Measurements from ENCODE around the gene DCDC1. TPM values are rescaled to one million over a fixed set of nuclear protein-coding genes. Genes with fewer than 3 reads are reported as not detected.

DCDC1 gene
- total RNA-seq, 1 donor from 2014 or later: 0.16 TPM

GRCh38 chr11:30917859-30918478, 451.6 kb downstream of the DCDC1 start:
- intact Hi-C loops (cut with micrococcal nuclease): loop anchor here (1.0 to 10.0 kb wide), 2 partner anchors 572 to 1483 kb away; no protein-coding TSS in a partner anchor

DNA sequence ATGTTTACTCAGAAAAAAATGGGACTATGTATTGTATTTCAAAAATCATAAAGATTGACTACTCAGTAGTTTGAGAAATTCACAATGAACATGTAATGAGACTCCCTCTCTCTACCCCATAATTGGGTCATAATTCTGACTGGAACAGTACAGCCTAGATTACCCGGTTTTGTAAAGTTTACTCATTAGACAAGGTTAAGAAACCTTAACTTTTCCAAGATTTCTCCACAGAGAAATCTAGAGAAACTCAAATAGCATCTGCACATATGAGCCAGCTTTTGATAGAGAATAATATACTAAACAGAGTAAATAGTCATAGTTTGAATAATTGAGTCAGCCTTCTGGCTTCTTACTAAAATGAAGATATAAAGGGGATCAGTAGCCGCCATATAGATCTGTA, 452.3 kb downstream of the DCDC1 start:
- intact Hi-C loops (cut with micrococcal nuclease): loop anchor here (10.0 kb wide), 1 partner anchor 1482 kb away; no protein-coding TSS in a partner anchor

- intact Hi-C loops (cut with micrococcal nuclease): loop anchor here (10.0 kb wide), 1 partner anchor 1482 kb away; no protein-coding TSS in a partner anchor
Observed at GRCh38 chr11:30916764-30917163, 452.8 kb downstream of the DCDC1 start.

DNA sequence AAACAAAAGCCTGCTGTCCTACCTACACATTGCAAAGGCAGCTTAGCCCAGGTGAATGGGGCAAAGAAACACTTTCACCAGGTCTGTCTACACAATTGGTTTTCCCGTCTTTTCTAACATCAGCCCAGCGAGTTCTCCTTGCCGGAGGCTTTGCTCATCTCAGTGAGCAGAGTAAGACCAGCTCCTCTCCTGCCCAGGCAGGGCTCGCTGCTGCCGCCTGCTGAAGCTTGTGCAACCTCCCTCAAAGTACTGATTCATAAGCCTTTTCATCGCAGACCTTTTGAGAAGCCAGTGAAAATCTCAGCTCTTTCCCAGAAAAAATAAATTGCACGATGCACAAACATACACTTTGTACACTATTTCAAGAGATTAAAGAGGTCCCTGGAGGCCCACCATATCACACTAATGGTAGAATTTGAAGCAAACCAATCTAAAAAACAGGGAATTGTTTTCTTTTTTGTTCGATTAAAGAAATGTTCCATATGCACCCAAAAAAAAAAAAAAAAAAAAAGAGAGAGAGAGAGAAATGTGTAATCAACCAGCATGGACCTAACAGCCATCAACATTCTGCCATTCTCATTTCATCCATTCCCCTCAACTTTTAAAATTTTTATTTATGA, 455.3 kb downstream of the DCDC1 start:
- intact Hi-C loops (cut with micrococcal nuclease): loop anchor here (10.0 kb wide), 1 partner anchor 1479 kb away; no protein-coding TSS in a partner anchor

- intact Hi-C loops (cut with micrococcal nuclease): loop anchor here (10.0 kb wide), 1 partner anchor 1476 kb away; no protein-coding TSS in a partner anchor
Observed at GRCh38 chr11:30911247-30911646, 458.3 kb downstream of the DCDC1 start.

DNA sequence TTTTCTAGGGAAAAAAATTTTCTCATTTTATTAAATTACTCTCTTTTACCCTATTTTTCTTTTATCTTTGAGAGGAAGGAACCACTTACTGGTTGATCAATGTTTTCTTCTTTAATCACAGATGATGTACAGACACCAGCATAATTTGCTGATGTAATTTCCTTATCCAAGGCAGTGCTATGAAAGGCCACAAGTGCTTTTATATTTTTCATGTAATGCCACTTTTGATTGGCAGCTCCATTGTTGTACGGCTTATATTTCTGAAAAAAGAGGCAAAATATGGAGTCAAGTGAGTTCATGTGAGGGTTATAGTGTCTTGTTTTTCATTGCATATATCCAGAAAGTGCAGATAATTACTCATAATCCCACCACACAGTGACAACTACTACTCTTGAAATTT, 460.7 kb downstream of the DCDC1 start:
- intact Hi-C loops (cut with micrococcal nuclease): no loop called here

DNA sequence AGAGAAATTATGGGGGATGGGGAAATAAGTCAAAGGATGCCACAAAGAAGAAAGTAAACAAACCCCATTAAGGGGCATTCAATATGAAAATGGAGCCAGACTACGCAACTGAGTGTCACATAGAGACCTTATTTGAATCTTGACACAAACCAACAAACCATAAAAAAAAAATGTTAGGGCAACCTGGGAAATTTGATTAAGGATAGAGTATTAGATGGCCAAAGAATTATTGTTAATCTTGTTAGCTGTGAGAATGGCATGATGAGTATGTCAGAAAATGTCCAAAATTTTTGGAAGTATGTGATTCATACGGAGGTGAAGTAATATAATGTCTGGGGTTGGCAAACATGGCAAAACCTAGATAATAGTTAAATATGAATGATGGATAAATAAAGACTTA, 461.3 kb downstream of the DCDC1 start:
- intact Hi-C loops (cut with micrococcal nuclease): no loop called here

GRCh38 chr11:30902929-30903328, 466.6 kb downstream of the DCDC1 start:
- intact Hi-C loops (cut with micrococcal nuclease): no loop called here

GRCh38 chr11:30895046-30895445, 474.5 kb downstream of the DCDC1 start:
- intact Hi-C loops (cut with micrococcal nuclease): no loop called here

- intact Hi-C loops (cut with micrococcal nuclease): no loop called here
Observed at GRCh38 chr11:30893318-30893717, 476.2 kb downstream of the DCDC1 start.

DNA sequence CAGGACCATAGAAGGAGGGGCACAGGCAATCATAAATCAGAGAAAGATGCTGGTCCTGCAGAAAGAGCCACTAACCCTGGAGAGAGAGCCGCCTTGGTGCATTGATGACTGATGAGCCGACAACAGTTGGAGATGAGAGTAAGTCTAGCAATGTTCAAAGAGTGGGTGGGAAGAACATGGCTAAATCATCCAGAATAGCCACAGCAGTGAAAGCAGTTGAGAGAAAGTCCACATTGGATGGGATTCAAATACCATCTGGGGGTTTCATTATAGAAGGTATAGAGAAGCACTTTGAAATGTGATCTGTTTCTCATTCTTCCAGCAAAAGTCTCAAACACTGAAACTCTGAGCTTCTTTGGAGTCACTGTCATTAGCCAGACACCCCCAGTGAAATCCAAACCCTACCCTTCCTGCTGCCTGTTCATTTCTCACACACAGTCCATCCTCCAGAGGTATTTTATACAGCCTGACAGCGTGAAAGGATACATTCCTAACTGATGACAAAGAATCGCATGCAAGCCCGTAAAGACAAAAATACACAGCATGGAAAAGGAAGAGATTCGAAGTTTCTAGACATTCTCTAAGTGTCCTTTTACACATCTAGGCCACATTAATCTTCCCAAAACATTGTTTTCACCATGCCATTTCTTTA, 480.3 kb downstream of the DCDC1 start:
- intact Hi-C loops (cut with micrococcal nuclease): no loop called here

- intact Hi-C loops (cut with micrococcal nuclease): no loop called here
Observed at GRCh38 chr11:30879322-30880005, 490.1 kb downstream of the DCDC1 start.

DNA sequence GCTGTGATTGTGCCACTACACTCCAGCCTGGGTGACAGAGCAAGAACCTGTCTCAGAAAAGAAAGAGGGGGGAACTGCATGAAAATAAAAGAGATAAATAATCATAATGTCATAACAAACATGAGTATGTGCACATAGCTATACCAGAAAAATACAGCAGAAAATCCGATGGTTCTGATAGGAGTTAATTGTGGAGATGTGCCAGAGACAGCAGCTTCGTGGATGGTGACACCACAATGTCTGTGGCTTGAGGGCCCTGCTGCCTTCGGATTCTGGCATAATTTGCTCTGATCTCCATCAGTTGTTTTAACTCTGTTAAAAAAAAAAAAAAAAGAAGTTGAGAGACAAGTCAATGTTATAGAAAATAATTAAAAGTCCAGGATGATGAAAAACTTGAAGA, 491.1 kb downstream of the DCDC1 start:
- intact Hi-C loops (cut with micrococcal nuclease): no loop called here

DNA sequence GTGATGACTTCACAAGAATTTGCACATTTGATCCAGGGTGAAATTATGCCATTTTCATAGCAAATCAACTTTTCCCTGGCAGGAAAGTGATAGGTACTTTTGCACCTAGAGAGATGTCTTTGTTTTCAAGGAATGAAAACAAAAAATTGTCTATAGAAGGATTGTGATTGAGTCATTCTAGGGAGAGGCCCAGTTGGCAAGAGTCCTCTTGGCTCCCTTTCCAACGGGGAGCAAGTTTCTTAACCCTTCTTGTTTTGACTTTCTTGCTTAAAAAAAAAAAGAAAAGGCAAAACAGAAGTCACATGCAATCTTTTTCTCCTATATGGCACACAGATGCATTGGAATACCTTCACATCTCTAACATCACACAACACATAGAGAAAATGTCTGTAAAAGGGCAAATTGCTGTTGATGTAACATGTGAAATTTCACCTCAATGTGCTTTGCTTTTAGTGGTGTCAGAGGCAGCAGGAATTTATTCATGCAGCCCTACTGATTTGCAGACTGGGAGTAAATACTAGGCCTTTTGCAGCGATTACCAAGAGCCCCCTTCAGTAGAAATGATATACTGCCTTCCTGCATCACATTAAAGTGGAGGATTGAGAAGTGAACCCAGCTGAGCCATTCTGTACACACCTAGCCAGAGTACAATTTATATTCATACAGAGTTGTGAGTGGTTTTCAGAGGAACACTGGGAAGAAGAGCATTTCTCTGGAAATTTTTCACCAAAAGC, 492.7 kb downstream of the DCDC1 start:
- intact Hi-C loops (cut with micrococcal nuclease): no loop called here

DNA sequence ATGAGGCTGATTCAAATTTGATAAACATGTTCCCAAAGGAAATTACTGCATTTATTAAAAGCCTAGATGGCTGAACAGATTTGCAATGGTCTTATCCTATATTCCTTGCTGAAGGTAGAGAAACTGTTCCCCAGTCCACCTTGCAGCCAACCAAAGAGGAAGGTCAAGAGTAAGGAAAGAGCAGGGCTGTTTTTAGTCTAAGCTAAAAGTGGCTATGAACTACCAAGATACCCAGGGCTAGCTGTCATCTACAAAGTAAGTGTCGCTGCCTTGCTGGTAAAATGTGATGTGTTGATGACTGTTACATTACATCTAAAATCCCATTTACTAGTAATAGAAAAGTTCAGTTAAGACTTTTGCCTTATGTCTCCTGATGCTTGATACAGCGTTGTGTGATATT, 493.3 kb downstream of the DCDC1 start:
- intact Hi-C loops (cut with micrococcal nuclease): no loop called here

GRCh38 chr11:30875806-30876205, 493.7 kb downstream of the DCDC1 start:
- intact Hi-C loops (cut with micrococcal nuclease): no loop called here

GRCh38 chr11:30873924-30874610, 495.5 kb downstream of the DCDC1 start:
- intact Hi-C loops (cut with micrococcal nuclease): no loop called here

- intact Hi-C loops (cut with micrococcal nuclease): no loop called here
Observed at GRCh38 chr11:30868626-30869081, 500.9 kb downstream of the DCDC1 start.

DNA sequence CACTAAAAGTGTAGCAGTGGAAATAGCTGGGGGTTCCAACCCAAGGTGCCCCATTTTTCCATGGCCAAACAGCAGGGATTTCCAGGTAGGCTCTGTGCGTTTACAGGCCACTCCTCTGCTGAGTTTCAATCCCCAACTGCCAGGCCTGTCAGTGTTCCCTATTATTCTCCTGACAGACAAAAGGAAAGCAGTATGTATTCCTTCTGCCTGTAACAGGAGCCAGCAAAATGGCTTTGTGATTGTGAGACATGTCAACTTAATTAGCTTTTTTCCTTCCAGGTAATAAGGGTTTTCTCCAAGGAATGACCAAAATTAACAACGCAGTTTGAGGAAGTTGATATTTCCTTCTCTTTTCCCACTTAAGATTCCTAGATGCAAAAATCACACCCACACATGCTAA, 506.3 kb downstream of the DCDC1 start:
- intact Hi-C loops (cut with micrococcal nuclease): no loop called here

GRCh38 chr11:30861531-30861930, 508.0 kb downstream of the DCDC1 start:
- intact Hi-C loops (cut with micrococcal nuclease): no loop called here
